ENCODE results near the gene DLG2.

GRCh38 chr11:85379066-85379465, 248.1 kb downstream of the DLG2 start:
- TF ChIP-seq POLR2A (IDR thresholded peaks at IDR 0.05) (no peak), CTCF (IDR thresholded peaks at IDR 0.05) (no peak)
